ENCODE data around the gene ADAM23. TPM values are rescaled to one million over a fixed set of nuclear protein-coding genes. Genes with fewer than 3 reads are reported as not detected.

ADAM23 gene
- total and polyA plus RNA-seq, 9 donors: 0.83 to 18.8 (median 4.1) TPM

DNA sequence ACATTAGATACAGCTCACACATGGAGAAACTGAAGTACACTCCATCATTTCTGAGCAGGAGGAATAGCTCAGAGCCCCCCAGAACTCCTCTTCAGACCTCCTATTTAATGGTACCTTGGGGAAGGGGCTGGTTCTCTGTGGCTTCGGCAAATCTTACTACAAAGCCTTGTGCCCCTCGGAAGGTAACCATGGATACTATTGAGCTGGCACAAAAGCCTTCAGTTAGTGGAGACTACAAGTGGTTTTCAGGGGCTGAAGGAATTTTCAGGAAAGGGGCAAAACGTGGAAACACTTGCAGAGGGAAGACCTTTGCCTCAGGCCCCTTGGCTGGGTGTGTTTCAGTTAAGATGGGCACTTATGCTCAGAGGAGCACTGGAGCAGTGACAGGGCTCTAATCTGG is 197.9 kb downstream of the ADAM23 start:
- Histone ChIP-seq H3K27ac (no peak overlapping the region), H3K36me3 (no peaks in the 10 kb centered on the region), H3K4me1 (ENCODE audit: insufficient read depth) (no peaks in the 10 kb centered on the region), H3K4me3 (no peak overlapping the region), H3K9me3 (peaks cover 0 to 4% of the 10 kb centered on the region in 2 donors), H3K27me3 (no peaks in the 10 kb centered on the region)
- TF ChIP-seq EP300 (IDR thresholded peaks at IDR 0.05): no peak
- TF ChIP-seq POLR2A (IDR thresholded peaks at IDR 0.05): no peak
- TF ChIP-seq, protein P1, sequence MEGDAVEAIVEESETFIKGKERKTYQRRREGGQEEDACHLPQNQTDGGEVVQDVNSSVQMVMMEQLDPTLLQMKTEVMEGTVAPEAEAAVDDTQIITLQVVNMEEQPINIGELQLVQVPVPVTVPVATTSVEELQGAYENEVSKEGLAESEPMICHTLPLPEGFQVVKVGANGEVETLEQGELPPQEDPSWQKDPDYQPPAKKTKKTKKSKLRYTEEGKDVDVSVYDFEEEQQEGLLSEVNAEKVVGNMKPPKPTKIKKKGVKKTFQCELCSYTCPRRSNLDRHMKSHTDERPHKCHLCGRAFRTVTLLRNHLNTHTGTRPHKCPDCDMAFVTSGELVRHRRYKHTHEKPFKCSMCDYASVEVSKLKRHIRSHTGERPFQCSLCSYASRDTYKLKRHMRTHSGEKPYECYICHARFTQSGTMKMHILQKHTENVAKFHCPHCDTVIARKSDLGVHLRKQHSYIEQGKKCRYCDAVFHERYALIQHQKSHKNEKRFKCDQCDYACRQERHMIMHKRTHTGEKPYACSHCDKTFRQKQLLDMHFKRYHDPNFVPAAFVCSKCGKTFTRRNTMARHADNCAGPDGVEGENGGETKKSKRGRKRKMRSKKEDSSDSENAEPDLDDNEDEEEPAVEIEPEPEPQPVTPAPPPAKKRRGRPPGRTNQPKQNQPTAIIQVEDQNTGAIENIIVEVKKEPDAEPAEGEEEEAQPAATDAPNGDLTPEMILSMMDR (IDR thresholded peaks at IDR 0.05): no peak
- intact Hi-C loops (cut with DNase I): no loop called here
- WGBS, 3 donors: 36 to 48% (median 45%) methylated on average over 3 of the region's 3 CpGs
- DNase-seq: no peak

DNA sequence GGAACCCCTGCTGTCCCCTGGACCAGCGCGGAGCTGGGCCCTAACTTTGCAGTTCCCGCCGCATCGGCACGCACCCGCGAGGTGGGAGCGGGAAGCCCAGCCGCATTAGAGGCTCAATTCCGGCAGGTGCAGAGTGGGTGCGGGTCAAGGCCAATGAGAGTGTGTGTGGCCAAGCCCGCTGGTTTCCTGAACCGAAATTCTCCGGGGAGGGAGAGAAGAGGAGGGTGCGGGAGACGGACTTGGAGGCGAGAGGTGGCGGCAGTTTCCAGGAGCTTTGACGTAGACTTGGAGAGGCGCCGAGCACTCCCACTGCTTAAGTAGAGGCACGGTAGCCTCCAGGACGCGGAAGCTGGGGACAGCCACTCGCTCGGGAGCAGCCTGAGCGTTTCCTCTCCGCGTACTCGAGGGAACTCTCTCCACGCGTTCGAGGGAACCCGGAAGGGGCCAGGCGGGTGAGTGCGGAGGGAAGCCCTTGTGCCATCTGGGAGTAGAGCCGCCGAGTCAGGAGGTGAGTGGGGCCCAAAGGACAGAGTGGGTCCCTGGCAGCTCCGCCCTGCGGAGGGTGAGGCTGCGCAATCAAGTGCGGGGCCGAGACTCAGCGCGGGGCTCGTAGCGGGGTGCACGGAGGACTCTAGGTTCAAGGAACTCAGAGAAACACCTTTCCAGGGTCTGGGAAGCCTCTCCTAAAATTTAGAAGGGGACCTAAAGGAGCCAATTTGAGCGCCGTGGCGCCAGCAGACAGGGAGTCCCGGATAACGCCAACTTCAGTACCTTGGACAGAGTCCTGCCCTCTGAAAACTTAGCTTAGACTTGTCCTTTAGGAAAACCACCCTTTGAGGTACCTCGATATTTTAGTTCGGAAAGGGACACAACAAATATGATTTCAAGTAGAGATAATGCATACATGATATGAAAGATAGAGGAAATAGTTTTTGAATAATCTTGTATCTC is 199.0 kb downstream of the ADAM23 start, which contains the start of gene FAM237A:
FAM237A (plus strand) TSS at position 413 of the 951 bp plus-strand sequence. CDS start 1,750 bp downstream, outside the sequence.
- 1 to 3% (median 2%) methylated on average over 47 to 56 of the region's 56 CpGs for WGBS, 3 donors

DNA sequence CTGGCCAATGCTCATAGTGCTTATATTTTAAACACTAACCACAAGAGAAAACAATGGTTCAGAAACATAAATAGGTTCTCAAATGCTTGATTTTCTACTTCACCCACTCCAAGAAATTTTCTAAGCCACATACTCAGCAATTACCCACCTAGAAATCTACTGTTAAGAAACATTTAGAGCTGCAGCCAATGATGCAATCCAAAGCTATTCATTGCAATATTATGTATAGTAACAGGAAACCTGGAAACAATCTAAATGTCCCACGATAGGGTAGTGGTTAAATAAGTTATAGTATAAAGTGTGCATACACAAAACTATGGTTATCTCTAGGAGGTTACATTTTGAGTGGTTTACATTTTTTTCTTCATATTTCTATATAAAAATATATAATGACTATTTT is 204.7 kb downstream of the ADAM23 start:
- Histone ChIP-seq H3K27me3 (no peaks in the 10 kb centered on the region), H3K36me3 (no peaks in the 10 kb centered on the region), H3K4me3 (no peak overlapping the region), H3K27ac (no peak overlapping the region), H3K4me1 (ENCODE audit: insufficient read depth) (no peaks in the 10 kb centered on the region), H3K9me3 (no peaks in the 10 kb centered on the region)
- DNase-seq: no peak
- WGBS, 3 donors: 65 to 85% (median 70%) methylated on average over 1 of the region's 1 CpG
- no peak for TF ChIP-seq EP300 (IDR thresholded peaks at IDR 0.05)
- TF ChIP-seq, protein P1 (IDR thresholded peaks at IDR 0.05): no peak
- TF ChIP-seq POLR2A (IDR thresholded peaks at IDR 0.05): no peak
- intact Hi-C loops (cut with DNase I): no loop called here

More for the DNA sequence above, 199.0 kb downstream of the ADAM23 start, which contains the start of gene FAM237A:
- Histone ChIP-seq H3K9me3 (peaks cover 0 to 4% of the 10 kb centered on the region in 2 donors), H3K27me3 (no peaks in the 10 kb centered on the region), H3K27ac (no peak within 1 kb of the TSS), H3K4me3 (no peak within 1 kb of the TSS), H3K4me1 (ENCODE audit: insufficient read depth) (no peaks in the 10 kb centered on the region), H3K36me3 (no peaks in the 10 kb centered on the region)
- TF ChIP-seq POLR2A (IDR thresholded peaks at IDR 0.05) (no peak), EP300 (IDR thresholded peaks at IDR 0.05) (no peak)
- TF ChIP-seq, protein P1 (IDR thresholded peaks at IDR 0.05): no peak
- DNase-seq: peak in 3 of 5 donors; percentile 22 to 31 (median 25)
- intact Hi-C loops (cut with DNase I): no loop called here

DNA sequence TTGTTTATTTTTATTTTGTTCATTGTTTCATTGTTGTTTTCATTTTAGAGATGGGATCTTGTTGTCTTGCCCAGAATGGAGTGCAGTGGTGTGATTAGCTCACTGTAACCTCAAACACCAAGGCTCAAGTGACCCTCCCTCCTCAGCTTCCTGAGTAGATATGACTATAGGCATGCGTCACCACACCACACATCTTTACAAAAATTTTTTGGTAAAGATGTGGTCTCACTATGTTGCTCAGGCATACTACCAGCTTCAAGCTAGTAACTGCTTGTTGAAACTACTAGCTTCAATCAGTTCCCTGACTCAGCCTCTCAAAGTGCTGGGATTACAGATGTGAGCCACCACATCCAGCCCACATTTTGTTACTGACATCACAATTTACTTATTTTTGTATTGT is 213.8 kb downstream of the ADAM23 start:
- H3K27ac ChIP-seq: no peak overlapping the region
- no peak overlapping the region for H3K4me3 ChIP-seq
- TF ChIP-seq POLR2A (IDR thresholded peaks at IDR 0.05) (no peak), EP300 (IDR thresholded peaks at IDR 0.05) (no peak)
- TF ChIP-seq, protein P1 (IDR thresholded peaks at IDR 0.05): no peak
- no peaks in the 10 kb centered on the region for H3K27me3 ChIP-seq
- intact Hi-C loops (cut with DNase I): no loop called here
- no peaks in the 10 kb centered on the region for H3K4me1 ChIP-seq (ENCODE audit: insufficient read depth)
- 88 to 91% (median 90%) methylated on average over 1 of the region's 1 CpG for WGBS, 3 donors
- no peaks in the 10 kb centered on the region for H3K9me3 ChIP-seq
- no peak for DNase-seq
- no peaks in the 10 kb centered on the region for H3K36me3 ChIP-seq

All from ovary (tissue), 9 donors.